Tibial artery (tissue), 4 donors: ENCODE results near the gene ZNF496.
"Not testable (repeated sequence)": the region's sequence is repeated elsewhere in the genome, so short reads cannot be mapped to it uniquely, and the experiment has no call there.

Experiments used
- DNase-seq, 2 donors: peaks; one replicate each; pipeline ENCODE4 v3.0.0-alpha.2; 2019
- H3K27ac ChIP-seq, 2 donors: fragments of 200-600 bp; sonication (generic) in 1 of 2; 1 replicate in 1 of 2; 2 replicates in 1 of 2; pipeline ENCODE4 v1.5.1; 2018 to 2019; ENCODE audit warnings: mild to moderate bottlenecking in 1 of 2
- H3K27me3 ChIP-seq, 2 donors: fragments of 200-600 bp; sonication (generic) in 1 of 2; one replicate each; pipeline versions ENCODE4 v1.5.1 to v1.6.0; 2016 to 2019
- H3K36me3 ChIP-seq, 3 donors: fragments of 200-600 bp; sonication (generic) in 2 of 3; one replicate each; pipeline ENCODE4 v1.5.1; 2016 to 2019; ENCODE audit warnings: mild to moderate bottlenecking in 2 of 3
- H3K4me1 ChIP-seq, 4 donors: fragments of 200-600 bp; sonication (generic) in 2 of 4; 1 replicate in 3 of 4; 2 replicates in 1 of 4; pipeline ENCODE4 v1.5.1; 2016 to 2019
- H3K4me3 ChIP-seq, 2 donors: fragments of 200-600 bp; sonication (generic) in 1 of 2; 1 replicate in 1 of 2; 2 replicates in 1 of 2; pipeline ENCODE4 v1.5.1; 2018 to 2019; ENCODE audit warnings: mild to moderate bottlenecking in 2 of 2
- H3K9me3 ChIP-seq, 3 donors: fragments of 200-600 bp; sonication (generic) in 1 of 3; one replicate each; pipeline ENCODE4 v1.5.1; 2016 to 2019
- intact Hi-C: fragments of 100-400 bp; cut with DNase I; formaldehyde crosslinking; loops from one replicate; pipeline ENCODE4 v1.15.0; 2023; ENCODE audit warnings: low total_unique reads
- TF ChIP-seq, protein P1 (sequence below), 2 experiments: fragments of 200-600 bp in 1 of 2; fragments of 450-650 bp in 1 of 2; IDR thresholded peaks; one replicate each; pipeline ENCODE4 v1.5.1; 2017 to 2019; ENCODE audit warnings: antibody characterized with exemption in 2 of 2, mild to moderate bottlenecking in 1 of 2, moderate library complexity in 1 of 2

ZNF496 gene

DNA sequence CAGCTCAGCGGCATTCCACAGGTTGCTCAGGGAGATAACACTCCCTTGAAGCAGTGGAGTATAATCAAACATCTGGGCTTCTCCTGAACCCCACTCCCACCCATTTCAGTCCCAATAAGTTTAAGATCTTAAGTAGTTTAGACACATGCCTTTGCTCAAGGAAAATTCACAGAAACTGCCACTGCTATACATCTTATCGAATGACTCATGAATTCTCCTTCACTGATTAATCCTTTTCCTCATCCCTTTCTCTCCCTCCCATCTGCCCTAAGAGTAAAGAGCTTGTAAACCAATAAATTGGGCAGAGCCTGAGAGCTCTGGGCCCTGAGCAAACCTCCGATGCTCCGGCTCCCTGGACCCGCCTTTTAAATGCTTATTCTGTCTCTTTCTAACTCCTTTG lies 65.6 kb downstream of the ZNF496 start:
- no peaks in the 10 kb centered on the region for H3K27me3 ChIP-seq
- no peak overlapping the region for H3K4me3 ChIP-seq
- H3K4me1 ChIP-seq: no peaks in the 10 kb centered on the region
- no peaks in the 10 kb centered on the region for H3K36me3 ChIP-seq
- intact Hi-C loops: no loop called here
- TF ChIP-seq, protein P1, sequence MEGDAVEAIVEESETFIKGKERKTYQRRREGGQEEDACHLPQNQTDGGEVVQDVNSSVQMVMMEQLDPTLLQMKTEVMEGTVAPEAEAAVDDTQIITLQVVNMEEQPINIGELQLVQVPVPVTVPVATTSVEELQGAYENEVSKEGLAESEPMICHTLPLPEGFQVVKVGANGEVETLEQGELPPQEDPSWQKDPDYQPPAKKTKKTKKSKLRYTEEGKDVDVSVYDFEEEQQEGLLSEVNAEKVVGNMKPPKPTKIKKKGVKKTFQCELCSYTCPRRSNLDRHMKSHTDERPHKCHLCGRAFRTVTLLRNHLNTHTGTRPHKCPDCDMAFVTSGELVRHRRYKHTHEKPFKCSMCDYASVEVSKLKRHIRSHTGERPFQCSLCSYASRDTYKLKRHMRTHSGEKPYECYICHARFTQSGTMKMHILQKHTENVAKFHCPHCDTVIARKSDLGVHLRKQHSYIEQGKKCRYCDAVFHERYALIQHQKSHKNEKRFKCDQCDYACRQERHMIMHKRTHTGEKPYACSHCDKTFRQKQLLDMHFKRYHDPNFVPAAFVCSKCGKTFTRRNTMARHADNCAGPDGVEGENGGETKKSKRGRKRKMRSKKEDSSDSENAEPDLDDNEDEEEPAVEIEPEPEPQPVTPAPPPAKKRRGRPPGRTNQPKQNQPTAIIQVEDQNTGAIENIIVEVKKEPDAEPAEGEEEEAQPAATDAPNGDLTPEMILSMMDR (IDR thresholded peaks at IDR 0.05): no peak
- H3K9me3 ChIP-seq: peaks cover 0 to 29% (median 11%) of the 10 kb centered on the region in 3 donors
- H3K27ac ChIP-seq: no peak overlapping the region
- no peak for DNase-seq

DNA sequence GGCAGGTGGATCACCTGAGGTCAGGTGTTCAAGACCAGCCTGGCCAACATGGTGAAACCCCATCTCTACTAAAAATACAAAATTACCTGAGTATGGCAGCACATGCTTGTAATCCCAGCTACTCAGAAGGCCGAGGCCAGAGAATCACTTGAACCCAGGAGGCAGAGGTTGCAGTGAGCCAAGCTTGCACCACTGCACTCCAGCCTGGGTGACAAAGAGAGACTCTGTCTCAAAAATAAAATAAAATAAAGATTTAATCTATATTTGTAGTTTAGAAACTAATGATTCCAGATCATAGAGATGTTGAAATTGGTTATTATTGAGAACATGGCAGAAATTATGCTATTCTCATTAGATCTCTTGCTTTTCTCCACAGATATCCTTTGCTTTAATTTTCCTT lies 75.9 kb downstream of the ZNF496 start, which contains the start of gene VN1R5:
VN1R5 (plus strand) TSS at position 301 of the 400 bp plus-strand sequence.
- DNase-seq, H3K27ac ChIP-seq, H3K9me3 ChIP-seq, H3K27me3 ChIP-seq, H3K36me3 ChIP-seq, H3K4me1 ChIP-seq, H3K4me3 ChIP-seq, intact Hi-C loops: not testable (repeated sequence)

DNA sequence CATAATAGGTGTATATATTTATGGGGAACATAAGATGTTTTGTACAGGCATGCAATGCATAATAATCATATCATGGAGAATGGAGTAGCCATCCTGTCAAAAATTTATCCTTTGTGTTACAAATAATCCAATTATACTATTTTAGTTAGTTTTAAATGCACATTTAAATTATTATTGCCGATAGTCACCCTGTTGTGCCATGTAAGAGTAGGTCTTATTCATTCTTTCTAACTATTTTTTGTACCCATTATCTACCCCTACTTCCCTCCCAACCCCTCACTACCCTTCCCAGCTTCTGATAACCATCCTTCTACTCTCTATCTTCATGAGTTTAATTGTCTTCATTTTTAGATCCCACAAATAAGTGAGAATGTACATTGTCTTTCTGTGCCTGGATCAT lies 84.1 kb downstream of the ZNF496 start:
- DNase-seq: no peak
- Histone ChIP-seq H3K9me3 (peaks cover 0 to 23% (median 5%) of the 10 kb centered on the region in 3 donors), H3K36me3 (no peaks in the 10 kb centered on the region), H3K27me3 (no peaks in the 10 kb centered on the region), H3K4me1 (no peaks in the 10 kb centered on the region), H3K4me3 (no peak overlapping the region), H3K27ac (no peak overlapping the region)
- TF ChIP-seq, protein P1 (IDR thresholded peaks at IDR 0.05): no peak
- intact Hi-C loops: no loop called here
